Calu3 (cell line): ENCODE data around the gene FGD3. TPM values are rescaled to one million over a fixed set of nuclear protein-coding genes. Genes with fewer than 3 reads are reported as not detected.
"Not testable (repeated sequence)": the region's sequence is repeated elsewhere in the genome, so short reads cannot be mapped to it uniquely, and the experiment has no call there.

Experiments
- BruUV-seq: library from RNA; stranded (reverse); fragments of 400-500 nt; replicated peaks from 2 replicates; lab custom pipeline; 2021; lab: Mats Ljungman, UMichigan
- CTCF ChIA-PET: fragments of 300-600 bp; sonication (Branson Sonifier 250); formaldehyde crosslinking; loops from one replicate; lab custom pipeline; 2022; ENCODE audit warnings: antibody characterized with exemption; lab: Charles Lee
- DNase-seq: peaks from one replicate; pipeline ENCODE4 v3.0.0; 2022
- H3K27ac Mint-ChIP-seq: one replicate; pipeline ENCODE4 v1.8.0; 2022; ENCODE audit warnings: mixed read lengths; ENCODE audit not compliant: unreplicated experiment
- H3K27me3 Mint-ChIP-seq: one replicate; pipeline ENCODE4 v1.8.0; 2022; ENCODE audit warnings: mixed read lengths; ENCODE audit not compliant: unreplicated experiment
- H3K36me3 Mint-ChIP-seq: one replicate; pipeline ENCODE4 v1.8.0; 2022; ENCODE audit warnings: mild to moderate bottlenecking, moderate library complexity, mixed read lengths; ENCODE audit not compliant: insufficient read depth, unreplicated experiment
- H3K4me1 Mint-ChIP-seq: one replicate; pipeline ENCODE4 v1.8.0; 2022; ENCODE audit warnings: mild to moderate bottlenecking, low read depth, mixed read lengths; ENCODE audit not compliant: unreplicated experiment
- H3K4me3 Mint-ChIP-seq: one replicate; pipeline ENCODE4 v1.8.0; 2022; ENCODE audit warnings: mild to moderate bottlenecking, low read depth, moderate library complexity, mixed read lengths; ENCODE audit not compliant: unreplicated experiment
- H3K9me3 Mint-ChIP-seq: one replicate; pipeline ENCODE4 v1.8.0; 2022; ENCODE audit warnings: low read depth, mixed read lengths; ENCODE audit not compliant: unreplicated experiment
- intact Hi-C: fragments of 100-400 bp; cut with micrococcal nuclease; formaldehyde crosslinking; loops from one replicate; pipeline ENCODE4 v1.10.0; 2022; ENCODE audit not compliant: unreplicated experiment
- total RNA-seq: library from RNA; stranded (reverse); gene quantifications from 2 replicates; pipeline ENCODE4 v1.2.3, GENCODE V29; 2022
- TF ChIP-seq, protein P1 (sequence below): fragments of 200-600 bp; IDR thresholded peaks from one replicate; pipeline ENCODE4 v1.8.0; 2022; ENCODE audit warnings: antibody characterized with exemption; ENCODE audit not compliant: unreplicated experiment

FGD3 gene
- total RNA-seq, 1 experiment from 2014 or later, result 3.1 TPM

DNA sequence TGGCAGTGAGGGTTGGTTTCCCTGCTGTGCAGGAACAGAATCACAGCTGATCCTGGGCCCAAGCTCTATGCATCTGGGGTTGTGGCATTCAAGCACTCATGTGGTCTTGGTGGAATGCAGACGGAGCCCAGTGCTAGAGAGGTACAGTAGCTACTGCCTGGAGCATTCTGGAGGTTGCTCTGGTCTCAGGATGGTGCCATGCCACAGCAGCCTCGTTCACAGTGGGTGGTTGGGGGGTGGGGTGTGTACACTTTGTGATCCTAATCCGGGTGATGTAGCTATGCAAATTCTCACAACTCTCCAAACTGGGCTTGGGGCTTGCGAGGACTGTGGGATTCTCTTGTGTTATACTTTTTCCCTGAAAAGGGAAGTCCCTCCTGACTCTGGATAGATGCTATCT is 45.2 kb downstream of the FGD3 start:
- no TSS peak for BruUV-seq
- DNase-seq, result no peak
- peaks cover 2% of the 10 kb centered on the region for H3K36me3 Mint-ChIP-seq
- H3K4me3 Mint-ChIP-seq, result no peak overlapping the region
- no peaks in the 10 kb centered on the region for H3K27me3 Mint-ChIP-seq
- intact Hi-C loops, result no loop called here
- CTCF ChIA-PET, result interaction anchor here (1.1 kb wide), 1 partner anchor 11 kb away, joined by 4 read pairs; no protein-coding TSS in a partner anchor
- TF ChIP-seq, protein P1, sequence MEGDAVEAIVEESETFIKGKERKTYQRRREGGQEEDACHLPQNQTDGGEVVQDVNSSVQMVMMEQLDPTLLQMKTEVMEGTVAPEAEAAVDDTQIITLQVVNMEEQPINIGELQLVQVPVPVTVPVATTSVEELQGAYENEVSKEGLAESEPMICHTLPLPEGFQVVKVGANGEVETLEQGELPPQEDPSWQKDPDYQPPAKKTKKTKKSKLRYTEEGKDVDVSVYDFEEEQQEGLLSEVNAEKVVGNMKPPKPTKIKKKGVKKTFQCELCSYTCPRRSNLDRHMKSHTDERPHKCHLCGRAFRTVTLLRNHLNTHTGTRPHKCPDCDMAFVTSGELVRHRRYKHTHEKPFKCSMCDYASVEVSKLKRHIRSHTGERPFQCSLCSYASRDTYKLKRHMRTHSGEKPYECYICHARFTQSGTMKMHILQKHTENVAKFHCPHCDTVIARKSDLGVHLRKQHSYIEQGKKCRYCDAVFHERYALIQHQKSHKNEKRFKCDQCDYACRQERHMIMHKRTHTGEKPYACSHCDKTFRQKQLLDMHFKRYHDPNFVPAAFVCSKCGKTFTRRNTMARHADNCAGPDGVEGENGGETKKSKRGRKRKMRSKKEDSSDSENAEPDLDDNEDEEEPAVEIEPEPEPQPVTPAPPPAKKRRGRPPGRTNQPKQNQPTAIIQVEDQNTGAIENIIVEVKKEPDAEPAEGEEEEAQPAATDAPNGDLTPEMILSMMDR, result no peak
- H3K9me3 Mint-ChIP-seq, result no peaks in the 10 kb centered on the region
- H3K27ac Mint-ChIP-seq, result no peak overlapping the region
- peaks cover 11% of the 10 kb centered on the region for H3K4me1 Mint-ChIP-seq

DNA sequence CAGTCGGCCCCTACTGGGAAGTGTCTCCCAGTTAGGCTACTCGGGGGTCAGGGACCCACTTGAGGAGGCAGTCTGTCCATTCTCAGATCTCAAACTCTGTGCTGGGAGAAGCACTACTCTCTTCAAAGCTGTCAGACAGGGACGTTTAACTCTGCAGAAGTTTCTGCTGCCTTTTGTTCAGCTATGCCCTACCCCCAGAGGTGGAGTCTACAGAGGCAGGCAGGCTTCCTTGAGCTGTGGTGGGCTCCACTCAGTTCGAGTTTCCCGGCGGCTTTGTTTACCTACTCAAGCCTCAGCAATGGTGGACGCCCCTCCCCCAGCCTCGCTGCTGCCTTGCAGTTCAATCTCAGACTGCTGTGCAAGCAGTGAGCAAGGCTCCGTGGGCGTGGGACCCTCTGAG is 51.5 kb downstream of the FGD3 start:
- H3K4me3 Mint-ChIP-seq, H3K27ac Mint-ChIP-seq, DNase-seq, H3K27me3 Mint-ChIP-seq, CTCF ChIA-PET, H3K4me1 Mint-ChIP-seq, H3K9me3 Mint-ChIP-seq, BruUV-seq, intact Hi-C loops, H3K36me3 Mint-ChIP-seq: not testable (repeated sequence)

- Mint-ChIP-seq H3K36me3 (no peaks in the 10 kb centered on the region), H3K27me3 (no peaks in the 10 kb centered on the region), H3K27ac (no peak overlapping the region), H3K9me3 (peaks cover 4% of the 10 kb centered on the region), H3K4me3 (no peak overlapping the region), H3K4me1 (no peaks in the 10 kb centered on the region)
- BruUV-seq, result no TSS peak
- intact Hi-C loops, result no loop called here
- CTCF ChIA-PET, result no interaction called here
- no peak for DNase-seq
- TF ChIP-seq, protein P1, result no peak
These were observed 53.7 kb downstream of the FGD3 start for GRCh38 chr9:93001031-93001430.

DNA sequence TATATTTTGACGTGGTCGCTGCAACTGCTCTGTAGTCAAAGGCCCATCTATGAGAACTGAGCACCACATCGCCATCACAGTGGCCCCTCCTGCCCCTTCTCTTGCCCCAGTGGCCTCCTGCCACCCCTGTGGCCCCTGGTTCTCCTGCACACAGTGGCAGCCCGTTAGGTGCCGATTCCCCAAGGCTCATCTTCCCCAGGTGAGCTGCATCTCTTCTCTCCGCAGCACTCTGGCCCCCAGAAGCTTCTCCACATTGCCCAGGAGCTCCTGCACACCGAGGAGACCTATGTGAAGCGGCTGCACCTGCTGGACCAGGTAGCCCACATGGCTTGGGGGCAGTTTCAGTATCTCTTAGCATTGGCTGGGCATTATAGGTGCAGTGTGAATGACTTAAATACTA is 55.4 kb downstream of the FGD3 start:
- CTCF ChIA-PET, result interaction anchor here (0.7 to 2.2 kb wide), 5 partner anchors 18 to 117 kb away, joined by 3 to 11 read pairs (median 5); no protein-coding TSS in a partner anchor
- peaks cover 4% of the 10 kb centered on the region for H3K9me3 Mint-ChIP-seq
- no peak overlapping the region for H3K4me3 Mint-ChIP-seq
- no peak for DNase-seq
- no TSS peak for BruUV-seq
- TF ChIP-seq, protein P1, result no peak
- intact Hi-C loops, result no loop called here
- no peaks in the 10 kb centered on the region for H3K36me3 Mint-ChIP-seq
- H3K27me3 Mint-ChIP-seq, result no peaks in the 10 kb centered on the region
- no peak overlapping the region for H3K27ac Mint-ChIP-seq
- H3K4me1 Mint-ChIP-seq, result no peaks in the 10 kb centered on the region
